Measurements from ENCODE around the gene TRIM71. TPM values are rescaled to one million over a fixed set of nuclear protein-coding genes. Genes with fewer than 3 reads are reported as not detected.

Gene TRIM71
- total RNA-seq, 1 donor from 2014 or later, result 74.0 TPM

- Mint-ChIP-seq H3K4me3 (ENCODE audit: unreplicated experiment) (peak overlapping the region; percentile 57), H3K9me3 (ENCODE audit: unreplicated experiment) (no peaks in the 10 kb centered on the region), H3K4me1 (ENCODE audit: unreplicated experiment) (peaks cover 82% of the 10 kb centered on the region), H3K36me3 (ENCODE audit: low read depth, unreplicated experiment) (no peaks in the 10 kb centered on the region), H3K27ac (ENCODE audit: unreplicated experiment) (peak overlapping the region; percentile 98), H3K27me3 (ENCODE audit: unreplicated experiment) (peaks cover 2% of the 10 kb centered on the region)
- TF ChIP-seq CTCF (IDR thresholded peaks at IDR 0.05; ENCODE audit: unreplicated experiment), result no peak
- DNase-seq (ENCODE audit: low spot score), result no peak
Measured at GRCh38 chr3:32868719-32869512, 51.1 kb downstream of the TRIM71 start.

- Mint-ChIP-seq H3K4me1 (ENCODE audit: unreplicated experiment) (peaks cover 76% of the 10 kb centered on the region), H3K36me3 (ENCODE audit: low read depth, unreplicated experiment) (no peaks in the 10 kb centered on the region), H3K9me3 (ENCODE audit: unreplicated experiment) (no peaks in the 10 kb centered on the region), H3K27me3 (ENCODE audit: unreplicated experiment) (peaks cover 4% of the 10 kb centered on the region), H3K27ac (ENCODE audit: unreplicated experiment) (peak overlapping the region; percentile 98), H3K4me3 (ENCODE audit: unreplicated experiment) (peak overlapping the region; percentile 75)
- peak; percentile 67 for DNase-seq (ENCODE audit: low spot score)
- TF ChIP-seq CTCF (IDR thresholded peaks at IDR 0.05; ENCODE audit: unreplicated experiment), result no peak
Measured at GRCh38 chr3:32869513-32870047, 51.8 kb downstream of the TRIM71 start.

- no peaks in the 10 kb centered on the region for H3K9me3 Mint-ChIP-seq (ENCODE audit: unreplicated experiment)
- no peaks in the 10 kb centered on the region for H3K36me3 Mint-ChIP-seq (ENCODE audit: low read depth, unreplicated experiment)
- H3K4me1 Mint-ChIP-seq (ENCODE audit: unreplicated experiment), result peaks cover 66% of the 10 kb centered on the region
- DNase-seq (ENCODE audit: low spot score), result no peak
- TF ChIP-seq CTCF (IDR thresholded peaks at IDR 0.05; ENCODE audit: unreplicated experiment), result no peak
- H3K4me3 Mint-ChIP-seq (ENCODE audit: unreplicated experiment), result no peak overlapping the region
- H3K27ac Mint-ChIP-seq (ENCODE audit: unreplicated experiment), result peak overlapping the region; percentile 68
- H3K27me3 Mint-ChIP-seq (ENCODE audit: unreplicated experiment), result peaks cover 4% of the 10 kb centered on the region
Measured at GRCh38 chr3:32870373-32871095, 52.7 kb downstream of the TRIM71 start.

GRCh38 chr3:32871273-32871672 is 53.5 kb downstream of the TRIM71 start:
- no peak for TF ChIP-seq CTCF (IDR thresholded peaks at IDR 0.05; ENCODE audit: unreplicated experiment)
- H3K27me3 Mint-ChIP-seq (ENCODE audit: unreplicated experiment), result peaks cover 4% of the 10 kb centered on the region
- peak overlapping the region; percentile 68 for H3K27ac Mint-ChIP-seq (ENCODE audit: unreplicated experiment)
- peaks cover 59% of the 10 kb centered on the region for H3K4me1 Mint-ChIP-seq (ENCODE audit: unreplicated experiment)
- H3K4me3 Mint-ChIP-seq (ENCODE audit: unreplicated experiment), result no peak overlapping the region
- peaks cover 3% of the 10 kb centered on the region for H3K36me3 Mint-ChIP-seq (ENCODE audit: low read depth, unreplicated experiment)
- H3K9me3 Mint-ChIP-seq (ENCODE audit: unreplicated experiment), result no peaks in the 10 kb centered on the region
- no peak for DNase-seq (ENCODE audit: low spot score)
